H1 (cell line): ENCODE results near the gene ANKRD13C.

Experiments used
- CTCF ChIP-seq, 3 experiments: IDR thresholded peaks; 1 replicate in 2 of 3; 2 replicates in 1 of 3; pipeline versions ENCODE4 v1.5.1 to v1.6.1; 2011; ENCODE audit warnings: low read length in 3 of 3, mild to moderate bottlenecking in 3 of 3, inconsistent platforms in 2 of 3, low read depth in 1 of 3, moderate library complexity in 1 of 3; ENCODE audit not compliant: insufficient read depth in 1 of 3; ENCODE audit errors: control extremely low read depth in 1 of 3
- EP300 ChIP-seq, 2 experiments: IDR thresholded peaks; 1 replicate in 1 of 2; 2 replicates in 1 of 2; pipeline ENCODE4 v1.6.1; 2011 to 2012; ENCODE audit warnings: low read depth in 2 of 2, low read length in 2 of 2, mild to moderate bottlenecking in 2 of 2, borderline replicate concordance in 1 of 2, inconsistent platforms in 1 of 2, moderate library complexity in 1 of 2
- EZH2 ChIP-seq: fragments of 200-600 bp; sonication (generic); IDR thresholded peaks from 2 replicates; pipeline ENCODE4 v1.7.1; 2012; ENCODE audit warnings: low read depth, mild to moderate bottlenecking, moderate library complexity, low read length, inconsistent platforms; ENCODE audit not compliant: severe bottlenecking
- JUND ChIP-seq: IDR thresholded peaks from 2 replicates; pipeline ENCODE4 v1.6.1; 2011; ENCODE audit warnings: mild to moderate bottlenecking, improper control_type of control experiment, low read length
- NANOG ChIP-seq: IDR thresholded peaks from 2 replicates; pipeline ENCODE4 v1.6.1; 2011; ENCODE audit warnings: low read length, low read depth, mild to moderate bottlenecking, inconsistent platforms; ENCODE audit not compliant: insufficient read depth, poor library complexity, severe bottlenecking
- POLR2A ChIP-seq, 2 experiments: IDR thresholded peaks; 1 replicate in 1 of 2; 2 replicates in 1 of 2; pipeline ENCODE4 v1.6.1; 2011; ENCODE audit warnings: low read depth in 2 of 2, low read length in 2 of 2, mild to moderate bottlenecking in 2 of 2; ENCODE audit errors: control extremely low read depth in 1 of 2
- POLR2AphosphoS5 ChIP-seq: IDR thresholded peaks from 2 replicates; pipeline ENCODE4 v1.6.1; 2011; ENCODE audit warnings: low read depth, low read length
- RFX5 ChIP-seq: IDR thresholded peaks from 2 replicates; pipeline ENCODE4 v1.6.1; 2011; ENCODE audit warnings: low read depth, low read length, improper control_type of control experiment, borderline replicate concordance
- SP4 ChIP-seq: IDR thresholded peaks from 2 replicates; pipeline ENCODE4 v1.6.1; 2012; ENCODE audit warnings: low read length, inconsistent platforms
- SRF ChIP-seq: IDR thresholded peaks from 2 replicates; pipeline ENCODE4 v1.6.1; 2011; ENCODE audit warnings: mild to moderate bottlenecking, low read depth, low read length, moderate library complexity
- TEAD4 ChIP-seq: IDR thresholded peaks from 2 replicates; pipeline ENCODE4 v1.6.1; 2012; ENCODE audit warnings: low read depth, low read length, inconsistent platforms, mixed read lengths

- TF ChIP-seq POLR2A (IDR thresholded peaks at IDR 0.05; ENCODE audit: control extremely low read depth in 1 of 2, low read depth in 2 of 2, low read length in 2 of 2) (no peak), CTCF (IDR thresholded peaks at IDR 0.05; ENCODE audit: control extremely low read depth in 1 of 3, insufficient read depth in 1 of 3, low read depth in 1 of 3, low read length in 3 of 3) (no peak), TEAD4 (no peak), NANOG (no peak), JUND (no peak), EP300 (IDR thresholded peaks at IDR 0.05; ENCODE audit: borderline replicate concordance in 1 of 2, low read depth in 2 of 2, low read length in 2 of 2) (no peak), RFX5 (no peak), SP4 (no peak), EZH2 (no peak), SRF (no peak), POLR2AphosphoS5 (no peak)
Measured at GRCh38 chr1:70210820-70211219, 143.7 kb downstream of the ANKRD13C start.
